GM12892 (cell line): Measurements from ENCODE around the gene KLHL3.

Experiments used
- POLR2A ChIP-seq: IDR thresholded peaks from 2 replicates; pipeline ENCODE4 v1.6.1; 2011; ENCODE audit warnings: low read depth, low read length, control low read depth
- POLR2AphosphoS5 ChIP-seq: IDR thresholded peaks from 2 replicates; pipeline ENCODE4 v1.6.1; 2011; ENCODE audit warnings: low read depth, low read length, control low read depth

DNA sequence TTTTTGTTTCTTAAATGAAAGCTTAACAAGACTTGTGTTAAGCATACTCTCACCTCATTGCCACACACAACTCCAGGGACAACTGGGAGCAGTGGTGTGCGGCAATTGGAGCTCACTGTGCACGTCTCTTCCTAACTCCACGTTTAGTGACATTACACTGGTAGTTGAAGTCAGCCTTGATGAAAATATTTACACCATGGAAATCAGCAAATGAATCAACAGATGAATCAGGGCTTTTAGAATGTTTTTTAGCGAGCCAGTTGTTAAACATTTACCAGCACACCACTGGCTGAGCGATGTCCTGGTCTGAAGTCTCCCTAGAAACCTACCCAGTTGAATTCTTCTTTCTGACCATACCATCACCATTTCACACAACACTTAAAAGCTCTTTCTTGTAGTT lies 67.3 kb downstream of the KLHL3 start:
- TF ChIP-seq POLR2A (no peak), POLR2AphosphoS5 (no peak)
